GM18858 (cell line): Measurements from ENCODE around the gene CUBN.

ENCODE experiments used
- ATAC-seq: cut with Tn5 transposase; IDR thresholded peaks from one replicate; pipeline ENCODE4 v1.9.1; 2021; ENCODE audit not compliant: unreplicated experiment

Gene CUBN

GRCh38 chr10:17073725-17074540 is 55.7 kb downstream of the CUBN start:
- no peak for ATAC-seq

- ATAC-seq = no peak
These were observed 60.7 kb downstream of the CUBN start for GRCh38 chr10:17068953-17069352.

- ATAC-seq = no peak
These were observed 62.0 kb downstream of the CUBN start for GRCh38 chr10:17067376-17068264.

- no peak for ATAC-seq
These were observed 62.8 kb downstream of the CUBN start for GRCh38 chr10:17066807-17067206.

- no peak for ATAC-seq
These were observed 63.6 kb downstream of the CUBN start for GRCh38 chr10:17066000-17066399.

- no peak for ATAC-seq
These were observed 64.3 kb downstream of the CUBN start for GRCh38 chr10:17065273-17065672.

- ATAC-seq = no peak
These were observed 65.2 kb downstream of the CUBN start for GRCh38 chr10:17064435-17064834.

GRCh38 chr10:17062955-17063484 is 66.6 kb downstream of the CUBN start:
- ATAC-seq = no peak

GRCh38 chr10:17062493-17062892 is 67.1 kb downstream of the CUBN start:
- no peak for ATAC-seq

GRCh38 chr10:17062009-17062408 is 67.6 kb downstream of the CUBN start:
- ATAC-seq = no peak

- no peak for ATAC-seq
These were observed 68.2 kb downstream of the CUBN start for GRCh38 chr10:17061418-17061817.

- ATAC-seq = no peak
These were observed 69.3 kb downstream of the CUBN start for GRCh38 chr10:17060289-17060688.

GRCh38 chr10:17059197-17059688 is 70.4 kb downstream of the CUBN start:
- no peak for ATAC-seq

- ATAC-seq = no peak
These were observed 71.5 kb downstream of the CUBN start for GRCh38 chr10:17058093-17058492.

- ATAC-seq = no peak
These were observed 72.7 kb downstream of the CUBN start for GRCh38 chr10:17056781-17057428.

- ATAC-seq = no peak
These were observed 76.1 kb downstream of the CUBN start for GRCh38 chr10:17053513-17053912.

GRCh38 chr10:17053061-17053460 is 76.5 kb downstream of the CUBN start:
- ATAC-seq = no peak

- ATAC-seq = no peak
These were observed 77.8 kb downstream of the CUBN start for GRCh38 chr10:17051851-17052250.

- ATAC-seq = no peak
These were observed 80.4 kb downstream of the CUBN start for GRCh38 chr10:17049195-17049594.

- no peak for ATAC-seq
These were observed 81.7 kb downstream of the CUBN start for GRCh38 chr10:17047908-17048307.

- no peak for ATAC-seq
These were observed 82.6 kb downstream of the CUBN start for GRCh38 chr10:17046989-17047388.
